OCI-LY7 (cell line): Measurements from ENCODE around the gene TMEM169. TPM values are rescaled to one million over a fixed set of nuclear protein-coding genes. Genes with fewer than 3 reads are reported as not detected.

Source experiments
- BruUV-seq: library from RNA; stranded (reverse); fragments of 400-500 nt; replicated peaks from 2 replicates; lab custom pipeline; 2021; lab: Mats Ljungman, UMichigan
- CTCF ChIA-PET: fragments of 300-600 bp; sonication (Branson Sonifier 250); formaldehyde crosslinking; loops from one replicate; lab custom pipeline; 2022; ENCODE audit warnings: antibody characterized with exemption; ENCODE audit not compliant: unreplicated experiment; lab: Charles Lee
- POLR2A ChIA-PET: fragments of 300-600 bp; sonication (Branson Sonifier 250); formaldehyde crosslinking; loops from one replicate; lab custom pipeline; 2022; ENCODE audit warnings: antibody characterized with exemption; lab: Charles Lee
- DNase-seq: peaks from one replicate; pipeline ENCODE4 v3.0.0-alpha.2; 2015; ENCODE audit warnings: low spot score
- H2AFZ ChIP-seq: fragments of 200-600 bp; sonication (generic), shearing (Covaris generic); 2 replicates; pipeline ENCODE4 v1.6.1; 2014; ENCODE audit warnings: mild to moderate bottlenecking, antibody characterized with exemption, low read length, moderate library complexity
- H3K27ac ChIP-seq: fragments of 200-600 bp; sonication (generic); 2 replicates; pipeline ENCODE4 v1.5.1; 2014; ENCODE audit warnings: mixed run types, low read depth, mild to moderate bottlenecking, moderate library complexity, low read length, inconsistent platforms; ENCODE audit not compliant: poor library complexity, severe bottlenecking
- H3K36me3 ChIP-seq: fragments of 200-600 bp; sonication (generic); 2 replicates; pipeline ENCODE4 v1.6.1; 2014; ENCODE audit warnings: mild to moderate bottlenecking, antibody characterized with exemption, low read length, moderate library complexity, mixed read lengths; ENCODE audit not compliant: insufficient read depth
- H3K4me1 ChIP-seq: fragments of 200-600 bp; sonication (generic); 2 replicates; pipeline ENCODE4 v1.5.1; 2014; ENCODE audit warnings: mild to moderate bottlenecking, low read length; ENCODE audit not compliant: insufficient read depth, poor library complexity, severe bottlenecking
- H3K4me2 ChIP-seq: fragments of 200-600 bp; sonication (generic); 2 replicates; pipeline ENCODE4 v1.6.1; 2014; ENCODE audit warnings: mild to moderate bottlenecking, low read length
- H3K4me3 ChIP-seq: fragments of 200-600 bp; sonication (generic); 2 replicates; pipeline ENCODE4 v1.5.1; 2014; ENCODE audit warnings: mild to moderate bottlenecking, low read depth, low read length; ENCODE audit not compliant: poor library complexity, severe bottlenecking
- H3K79me2 ChIP-seq: fragments of 200-600 bp; sonication (generic); 2 replicates; pipeline ENCODE4 v1.6.1; 2016; ENCODE audit warnings: low read depth, mild to moderate bottlenecking, low read length, moderate library complexity, mixed read lengths; ENCODE audit not compliant: insufficient read depth
- H3K9me2 ChIP-seq: fragments of 200-600 bp; sonication (generic); 2 replicates; pipeline ENCODE4 v1.6.1; 2016; ENCODE audit warnings: mild to moderate bottlenecking, low read length, mixed read lengths; ENCODE audit not compliant: insufficient read depth
- H3K9me3 ChIP-seq: fragments of 200-600 bp; sonication (generic); 2 replicates; pipeline ENCODE4 v1.6.1; 2014; ENCODE audit warnings: mild to moderate bottlenecking, mixed run types, low read length, mixed read lengths
- H4K20me1 ChIP-seq: fragments of 200-600 bp; sonication (generic); 2 replicates; pipeline ENCODE4 v1.6.1; 2014; ENCODE audit warnings: mild to moderate bottlenecking, antibody characterized with exemption, low read length, moderate library complexity, mixed read lengths; ENCODE audit not compliant: insufficient read depth
- EZH2phosphoT487 ChIP-seq: fragments of 200-600 bp; sonication (generic); IDR thresholded peaks from 2 replicates; pipeline ENCODE4 v1.6.1; 2018; ENCODE audit warnings: low read depth, borderline replicate concordance, mild to moderate bottlenecking, mixed run types, antibody characterized with exemption, low read length, moderate library complexity, mixed read lengths
- intact Hi-C: fragments of 100-400 bp; cut with micrococcal nuclease; formaldehyde crosslinking; loops from one replicate; pipeline ENCODE4 v1.10.0; 2022; ENCODE audit not compliant: unreplicated experiment
- total RNA-seq, 2 experiments: library from RNA; depleted of rRNA in 1 of 2; stranded (reverse); fragments of >200 nt in 1 of 2; shearing (Covaris generic) in 1 of 2; gene quantifications; 2 replicates each; pipeline ENCODE4 v1.2.3, GENCODE V29; 2014 to 2022
- TF ChIP-seq, protein P1 (sequence below): fragments of 200-600 bp; sonication (generic); conservative IDR thresholded peaks from 2 replicates; pipeline ENCODE4 v1.5.1; 2014; ENCODE audit warnings: mild to moderate bottlenecking, antibody characterized with exemption, low read length, moderate library complexity, mixed read lengths

Gene TMEM169
- total RNA-seq, 2 experiments from 2014 or later, result 0.09 to 0.42 TPM

DNA sequence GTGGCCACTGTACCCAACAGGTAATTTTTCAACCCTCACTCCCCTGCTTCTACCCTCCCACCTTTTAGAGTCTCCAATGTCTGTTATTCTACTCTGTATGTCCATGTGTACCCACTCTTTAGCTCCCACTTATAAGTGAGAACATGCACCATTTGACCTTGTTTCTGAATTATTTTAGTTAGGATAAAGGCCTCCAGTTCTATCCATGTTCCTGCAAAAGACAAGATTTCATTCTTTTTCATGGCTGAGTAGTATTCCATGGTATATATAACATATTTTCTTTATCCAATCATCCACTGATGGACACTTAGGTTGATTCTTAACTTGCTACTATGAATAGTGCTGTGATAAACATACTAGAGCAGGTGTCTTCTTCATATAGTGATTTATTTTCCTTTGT, 9.2 kb upstream of the TMEM169 start:
- Histone ChIP-seq H3K4me3 (no peak overlapping the region), H4K20me1 (no peaks in the 10 kb centered on the region), H3K4me1 (no peaks in the 10 kb centered on the region), H3K27ac (no peak overlapping the region), H3K9me3 (no peaks in the 10 kb centered on the region; the same call in 1 of the 2 replicates), H2AFZ (no peak overlapping the region), H3K4me2 (no peak overlapping the region), H3K9me2 (no peaks in the 10 kb centered on the region), H3K36me3 (no peaks in the 10 kb centered on the region), H3K79me2 (no peaks in the 10 kb centered on the region)
- ChIA-PET POLR2A (no interaction called here), CTCF (no interaction called here)
- intact Hi-C loops, result no loop called here
- no peak for TF ChIP-seq EZH2phosphoT487
- TF ChIP-seq, protein P1, sequence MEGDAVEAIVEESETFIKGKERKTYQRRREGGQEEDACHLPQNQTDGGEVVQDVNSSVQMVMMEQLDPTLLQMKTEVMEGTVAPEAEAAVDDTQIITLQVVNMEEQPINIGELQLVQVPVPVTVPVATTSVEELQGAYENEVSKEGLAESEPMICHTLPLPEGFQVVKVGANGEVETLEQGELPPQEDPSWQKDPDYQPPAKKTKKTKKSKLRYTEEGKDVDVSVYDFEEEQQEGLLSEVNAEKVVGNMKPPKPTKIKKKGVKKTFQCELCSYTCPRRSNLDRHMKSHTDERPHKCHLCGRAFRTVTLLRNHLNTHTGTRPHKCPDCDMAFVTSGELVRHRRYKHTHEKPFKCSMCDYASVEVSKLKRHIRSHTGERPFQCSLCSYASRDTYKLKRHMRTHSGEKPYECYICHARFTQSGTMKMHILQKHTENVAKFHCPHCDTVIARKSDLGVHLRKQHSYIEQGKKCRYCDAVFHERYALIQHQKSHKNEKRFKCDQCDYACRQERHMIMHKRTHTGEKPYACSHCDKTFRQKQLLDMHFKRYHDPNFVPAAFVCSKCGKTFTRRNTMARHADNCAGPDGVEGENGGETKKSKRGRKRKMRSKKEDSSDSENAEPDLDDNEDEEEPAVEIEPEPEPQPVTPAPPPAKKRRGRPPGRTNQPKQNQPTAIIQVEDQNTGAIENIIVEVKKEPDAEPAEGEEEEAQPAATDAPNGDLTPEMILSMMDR, result no peak
- BruUV-seq, result no TSS peak
- DNase-seq, result no peak

DNA sequence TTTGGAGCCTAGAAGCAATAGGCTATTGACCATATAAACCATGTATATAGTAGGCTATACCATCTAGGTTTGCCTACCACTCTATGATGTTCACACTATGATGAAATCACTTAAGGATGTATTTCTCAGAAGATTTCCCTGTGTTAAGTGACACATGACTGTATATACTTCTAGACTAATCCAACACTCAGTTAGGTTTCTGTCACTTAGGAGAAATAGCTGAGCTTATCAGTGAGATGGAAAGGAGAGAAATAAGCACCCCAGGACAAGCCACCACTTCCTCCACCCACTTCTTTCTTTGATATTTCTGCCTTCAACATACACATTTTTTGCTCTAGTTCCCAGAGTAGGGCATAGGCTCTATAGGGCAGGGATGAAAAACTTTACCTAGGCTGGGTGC, 7.9 kb upstream of the TMEM169 start:
- no peaks in the 10 kb centered on the region for H3K9me2 ChIP-seq
- H3K27ac ChIP-seq, result no peak overlapping the region
- H3K4me2 ChIP-seq, result no peak overlapping the region
- intact Hi-C loops, result no loop called here
- H2AFZ ChIP-seq, result no peak overlapping the region
- ChIA-PET POLR2A (interaction anchor here (0.6 kb wide), 2 partner anchors 28 to 737 kb away, joined by 3 read pairs; no protein-coding TSS in a partner anchor), CTCF (no interaction called here)
- no peaks in the 10 kb centered on the region for H3K4me1 ChIP-seq
- no peak for TF ChIP-seq EZH2phosphoT487
- TF ChIP-seq, protein P1, result no peak
- no peaks in the 10 kb centered on the region; the same call in 1 of the 2 replicates for H3K9me3 ChIP-seq
- no peaks in the 10 kb centered on the region for H3K79me2 ChIP-seq
- no peak overlapping the region for H3K4me3 ChIP-seq
- DNase-seq, result no peak
- H4K20me1 ChIP-seq, result no peaks in the 10 kb centered on the region
- no peaks in the 10 kb centered on the region for H3K36me3 ChIP-seq
- no TSS peak for BruUV-seq

- Histone ChIP-seq H3K27ac (no peak overlapping the region), H2AFZ (no peak overlapping the region), H3K4me1 (no peaks in the 10 kb centered on the region), H3K4me2 (no peak overlapping the region), H4K20me1 (no peaks in the 10 kb centered on the region), H3K9me2 (no peaks in the 10 kb centered on the region), H3K9me3 (no peaks in the 10 kb centered on the region; the same call in 1 of the 2 replicates), H3K79me2 (no peaks in the 10 kb centered on the region), H3K36me3 (no peaks in the 10 kb centered on the region), H3K4me3 (no peak overlapping the region)
- DNase-seq, result no peak
- POLR2A ChIA-PET, result no interaction called here
- BruUV-seq, result no TSS peak
- TF ChIP-seq EZH2phosphoT487, result no peak
- TF ChIP-seq, protein P1, result no peak
- intact Hi-C loops, result no loop called here
- CTCF ChIA-PET, result no interaction called here
These were observed 7.3 kb upstream of the TMEM169 start for GRCh38 chr2:216074380-216074779.
